SKM-1 treated with dmso at 0.1 percent for 144 hours (cell line): ENCODE data around the gene SEZ6.

Source experiments
- DNase-seq: peaks from one replicate; lab custom pipeline; 2025; ENCODE audit not compliant: unreplicated experiment; lab: John Stamatoyannopoulos, UW

Gene SEZ6, protein sequence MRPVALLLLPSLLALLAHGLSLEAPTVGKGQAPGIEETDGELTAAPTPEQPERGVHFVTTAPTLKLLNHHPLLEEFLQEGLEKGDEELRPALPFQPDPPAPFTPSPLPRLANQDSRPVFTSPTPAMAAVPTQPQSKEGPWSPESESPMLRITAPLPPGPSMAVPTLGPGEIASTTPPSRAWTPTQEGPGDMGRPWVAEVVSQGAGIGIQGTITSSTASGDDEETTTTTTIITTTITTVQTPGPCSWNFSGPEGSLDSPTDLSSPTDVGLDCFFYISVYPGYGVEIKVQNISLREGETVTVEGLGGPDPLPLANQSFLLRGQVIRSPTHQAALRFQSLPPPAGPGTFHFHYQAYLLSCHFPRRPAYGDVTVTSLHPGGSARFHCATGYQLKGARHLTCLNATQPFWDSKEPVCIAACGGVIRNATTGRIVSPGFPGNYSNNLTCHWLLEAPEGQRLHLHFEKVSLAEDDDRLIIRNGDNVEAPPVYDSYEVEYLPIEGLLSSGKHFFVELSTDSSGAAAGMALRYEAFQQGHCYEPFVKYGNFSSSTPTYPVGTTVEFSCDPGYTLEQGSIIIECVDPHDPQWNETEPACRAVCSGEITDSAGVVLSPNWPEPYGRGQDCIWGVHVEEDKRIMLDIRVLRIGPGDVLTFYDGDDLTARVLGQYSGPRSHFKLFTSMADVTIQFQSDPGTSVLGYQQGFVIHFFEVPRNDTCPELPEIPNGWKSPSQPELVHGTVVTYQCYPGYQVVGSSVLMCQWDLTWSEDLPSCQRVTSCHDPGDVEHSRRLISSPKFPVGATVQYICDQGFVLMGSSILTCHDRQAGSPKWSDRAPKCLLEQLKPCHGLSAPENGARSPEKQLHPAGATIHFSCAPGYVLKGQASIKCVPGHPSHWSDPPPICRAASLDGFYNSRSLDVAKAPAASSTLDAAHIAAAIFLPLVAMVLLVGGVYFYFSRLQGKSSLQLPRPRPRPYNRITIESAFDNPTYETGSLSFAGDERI

DNA sequence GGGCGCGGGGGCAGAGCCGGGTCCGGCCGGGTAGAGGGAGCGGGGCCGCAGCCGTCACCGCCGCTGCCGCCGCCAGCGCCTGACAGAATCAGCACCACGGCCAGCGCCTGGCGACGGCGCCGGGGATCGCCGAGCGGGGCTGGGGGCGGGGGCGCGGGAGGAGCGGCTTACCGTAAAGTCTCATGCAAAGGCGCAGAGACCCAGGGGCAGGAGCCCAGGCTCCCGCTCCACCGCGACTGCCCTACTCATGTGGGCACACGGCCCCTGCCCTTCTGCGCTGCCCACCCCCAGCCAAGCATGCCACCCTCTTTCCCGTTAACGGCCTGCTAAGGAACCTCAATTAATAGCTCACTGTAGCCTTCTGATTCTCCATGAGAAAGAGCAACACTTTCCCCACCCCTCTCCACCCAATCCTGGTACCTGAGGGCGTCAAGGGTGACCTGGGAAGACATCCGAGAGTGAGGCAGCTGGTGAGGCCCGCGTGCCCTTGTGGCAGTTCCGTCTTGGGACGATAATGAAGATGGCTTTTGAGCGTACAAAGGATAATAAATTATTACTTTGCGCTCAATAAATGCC is at the start of gene SEZ6:
Gene SEZ6, minus strand, starts transcription at position 98 of the 576 bp plus-strand sequence. CDS start 164 bp downstream, outside the sequence.
- no peak for DNase-seq

DNA sequence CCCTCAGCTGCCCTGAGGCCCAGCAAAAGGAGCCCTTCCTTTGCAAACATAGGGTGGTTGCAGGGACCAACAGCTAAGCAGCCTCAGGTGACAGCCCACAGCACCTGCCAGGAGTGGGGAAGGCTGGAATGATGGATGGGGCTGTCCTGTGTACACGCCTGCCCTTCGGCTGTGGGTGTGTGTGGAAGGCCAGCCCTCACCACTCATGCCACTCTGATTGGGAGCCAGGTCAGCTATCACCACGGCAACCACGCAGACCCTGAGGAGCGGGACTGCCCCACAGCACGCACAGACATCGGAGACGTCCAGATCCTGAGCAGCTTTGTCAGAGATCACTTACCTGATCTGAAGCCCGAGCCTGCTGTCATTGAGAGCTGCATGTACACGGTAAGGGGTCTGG is 49.0 kb upstream of the SEZ6 start:
- no peak for DNase-seq

DNA sequence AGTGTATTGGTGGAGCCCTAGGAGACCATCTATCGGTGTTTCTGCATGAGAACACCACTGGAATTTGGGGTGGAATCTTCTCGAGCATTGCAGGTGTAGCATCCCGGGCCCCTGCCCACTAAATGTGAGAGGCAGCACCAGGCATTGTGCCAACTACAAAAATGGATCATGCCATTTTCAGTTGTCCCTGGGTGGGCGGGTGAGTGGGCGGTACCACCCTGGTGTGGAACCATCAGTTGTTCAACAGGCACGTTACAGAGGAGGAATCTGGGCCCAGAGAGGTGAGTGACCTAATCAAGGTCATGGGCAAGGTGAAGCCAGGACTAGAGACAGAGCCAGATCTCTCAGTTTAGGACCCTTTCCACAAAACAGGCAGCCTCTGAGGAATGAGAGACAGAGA is 45.9 kb upstream of the SEZ6 start:
- no peak for DNase-seq

DNA sequence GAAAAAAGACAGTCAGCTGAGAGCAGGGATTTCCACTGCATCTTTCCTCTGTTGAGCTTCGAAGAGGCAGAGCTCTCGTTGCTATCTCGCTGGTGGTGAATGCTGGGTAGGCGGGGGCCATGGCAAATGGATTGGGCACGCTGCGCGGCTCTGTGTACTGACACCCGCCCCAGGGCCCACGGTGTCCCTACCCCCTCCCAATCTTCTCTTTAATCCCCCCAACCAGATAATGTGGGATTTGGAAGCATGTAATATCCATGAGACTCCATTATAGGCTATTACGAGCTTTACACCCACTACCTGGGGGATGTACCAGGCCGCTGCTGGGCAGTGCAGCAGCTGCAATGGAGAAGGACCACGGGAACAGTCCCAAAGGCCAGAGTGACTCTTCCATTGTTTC is 45.4 kb upstream of the SEZ6 start:
- DNase-seq = no peak

DNA sequence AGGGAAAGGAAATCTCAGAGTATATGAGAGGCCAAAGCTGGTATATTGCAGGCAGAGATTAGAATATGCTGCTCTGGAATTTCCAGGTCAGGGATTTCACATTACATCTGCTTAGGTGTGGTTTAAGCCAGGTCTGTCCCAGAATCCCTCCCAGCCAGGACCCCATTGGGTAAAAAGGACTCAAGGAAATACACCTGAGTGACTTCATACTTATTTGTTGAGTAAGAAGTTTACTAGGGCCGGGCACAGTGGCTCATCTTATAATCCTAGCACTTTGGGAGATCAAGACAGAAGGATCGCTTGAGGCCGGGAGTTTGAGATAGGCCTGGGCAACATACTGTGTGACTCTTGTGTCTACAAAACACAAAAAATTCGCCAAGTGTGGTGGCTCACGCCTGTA is 44.3 kb upstream of the SEZ6 start:
- DNase-seq = no peak

DNA sequence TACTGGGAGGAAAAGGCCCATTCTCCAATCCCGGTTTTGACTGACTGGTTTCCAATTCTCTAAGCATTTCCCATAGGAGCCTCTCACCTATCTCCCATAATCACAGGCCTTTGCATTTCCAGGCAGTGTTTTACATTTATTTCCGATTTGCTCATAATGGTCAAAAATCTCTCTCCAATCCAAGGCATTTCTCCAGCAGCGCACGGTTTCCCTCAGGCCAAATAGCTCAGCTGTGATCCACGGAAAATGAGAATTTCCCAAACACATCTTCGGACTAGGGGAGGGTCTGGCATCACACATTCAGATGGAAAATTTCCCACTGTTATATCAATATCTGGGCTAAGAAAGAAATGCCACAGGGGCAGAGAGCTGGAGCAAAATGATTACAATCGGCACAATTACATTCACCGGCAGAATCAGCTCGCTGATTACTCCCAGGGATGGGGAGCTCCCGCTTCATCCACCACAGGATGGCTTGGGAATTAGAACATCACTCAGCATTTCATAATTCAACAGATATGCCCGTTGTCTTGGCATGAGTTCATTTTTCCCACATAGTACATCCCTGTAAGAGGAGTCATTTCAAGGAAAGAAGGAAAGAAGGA is 43.8 kb upstream of the SEZ6 start:
- DNase-seq = no peak

DNA sequence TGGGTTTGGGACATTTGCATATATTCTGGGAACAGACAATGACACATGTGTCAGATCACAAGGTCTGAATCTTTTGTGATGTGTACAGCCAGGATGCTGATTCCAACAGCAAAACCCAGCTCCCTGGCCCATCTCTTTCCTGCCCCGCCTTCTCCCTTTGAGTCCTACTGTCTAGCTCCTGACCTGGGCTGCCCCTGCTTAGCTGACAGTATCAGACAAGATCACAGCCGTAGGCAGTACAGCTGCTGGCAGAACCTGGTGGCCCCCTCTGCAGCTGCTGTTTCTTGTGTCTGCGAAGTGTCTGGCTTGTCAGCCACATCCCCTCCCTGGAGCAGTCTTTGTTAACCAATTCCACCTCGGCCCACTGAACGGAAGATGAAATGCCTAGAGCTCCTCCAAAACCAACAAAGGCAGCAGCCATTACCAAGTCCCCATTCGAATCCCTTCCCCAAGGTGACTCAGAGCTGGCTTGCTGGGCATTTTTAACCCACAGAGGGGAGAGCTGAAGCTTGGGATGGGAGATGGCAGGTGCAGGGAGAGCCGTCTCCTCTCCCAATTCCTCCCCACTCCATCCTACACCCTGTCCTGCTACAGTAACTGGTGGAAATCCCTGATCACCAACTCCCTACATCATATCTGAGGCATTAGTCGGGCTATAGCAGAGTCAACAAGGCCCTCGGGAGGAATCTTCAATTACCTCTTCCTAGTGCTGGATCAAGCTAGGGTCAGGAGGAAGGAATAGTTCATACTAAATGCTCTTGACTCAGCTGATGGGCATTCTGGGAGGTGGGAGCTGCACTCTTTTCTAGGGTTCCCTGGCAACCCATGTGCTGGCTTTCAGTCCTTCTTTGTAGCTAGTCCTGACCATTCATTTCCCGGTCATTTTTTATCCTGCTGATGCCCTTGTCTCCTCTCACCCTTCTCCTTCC is 42.9 kb upstream of the SEZ6 start:
- DNase-seq = no peak

DNA sequence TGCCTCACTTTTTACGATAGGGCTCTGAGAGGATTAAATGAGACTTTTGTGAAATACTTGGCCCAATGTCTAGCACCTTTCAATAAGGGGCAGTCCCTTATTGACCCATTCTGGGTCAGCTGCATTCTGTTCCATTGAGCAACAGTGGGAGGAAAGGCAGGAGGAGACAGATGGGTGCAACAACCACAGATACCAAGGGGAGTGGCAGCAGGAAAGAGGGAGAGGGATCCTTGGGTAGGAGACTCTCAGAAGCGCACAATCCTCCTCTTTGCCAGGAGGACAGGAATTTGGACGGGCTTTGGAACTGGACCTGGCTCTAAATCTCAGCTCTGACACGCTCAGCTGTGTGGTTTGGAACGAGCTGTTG is 40.6 kb upstream of the SEZ6 start:
- DNase-seq = peak; percentile 30

DNA sequence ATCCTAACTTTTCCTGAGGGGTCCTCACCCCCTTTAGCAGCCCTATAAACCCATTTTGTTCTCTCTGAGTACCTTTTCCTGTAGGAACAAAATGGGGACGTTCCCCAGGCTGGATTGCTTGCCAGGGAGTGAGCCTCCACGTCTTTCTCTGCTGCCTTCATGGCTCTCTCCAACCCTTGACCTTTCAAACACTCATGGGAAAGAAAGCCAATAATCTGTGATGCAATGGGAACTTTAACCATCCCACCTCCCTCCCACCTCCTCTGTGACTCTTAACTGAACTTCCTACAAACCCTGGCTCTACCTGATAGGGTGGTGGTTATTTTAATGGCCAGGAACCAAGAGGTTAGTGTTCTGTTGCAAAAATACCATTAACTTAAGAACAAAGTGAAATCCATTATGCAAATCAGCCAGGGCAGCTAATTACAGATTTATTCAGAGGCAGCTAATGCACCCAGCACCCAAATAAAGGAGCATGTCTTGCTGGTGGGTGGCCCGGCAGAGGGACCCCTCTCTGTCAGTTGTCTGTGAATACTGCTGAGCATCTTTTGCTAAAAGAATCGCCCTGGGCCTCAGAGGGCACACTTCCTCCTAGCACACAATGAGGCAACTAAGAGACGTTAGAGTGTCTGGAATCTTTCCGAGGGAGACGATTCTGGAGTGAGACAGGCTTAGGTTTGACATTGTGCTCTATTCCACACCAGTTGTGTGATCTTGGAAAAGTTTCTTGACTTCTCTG is 40.1 kb upstream of the SEZ6 start:
- peak; percentile 37 for DNase-seq

DNA sequence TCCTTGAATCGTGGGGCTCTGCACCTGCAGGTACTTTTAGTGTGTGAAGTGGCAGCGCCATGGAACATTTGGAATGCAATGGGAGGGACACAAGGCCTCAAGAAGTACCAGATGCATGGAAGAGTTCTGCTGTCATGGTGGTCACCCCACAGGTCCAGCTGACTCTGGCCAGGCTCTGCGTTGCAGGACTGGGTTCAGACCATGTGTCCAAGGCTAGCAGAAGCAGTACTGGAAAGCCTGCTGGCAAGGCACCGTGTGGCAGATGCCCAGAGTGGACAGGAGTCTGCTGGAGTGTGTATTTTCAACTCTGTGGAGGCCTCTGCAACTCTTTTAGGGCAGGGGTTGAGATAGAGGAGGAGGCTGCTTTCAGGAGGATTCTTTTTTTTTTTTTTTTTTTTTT is 39.2 kb upstream of the SEZ6 start:
- DNase-seq = no peak

DNA sequence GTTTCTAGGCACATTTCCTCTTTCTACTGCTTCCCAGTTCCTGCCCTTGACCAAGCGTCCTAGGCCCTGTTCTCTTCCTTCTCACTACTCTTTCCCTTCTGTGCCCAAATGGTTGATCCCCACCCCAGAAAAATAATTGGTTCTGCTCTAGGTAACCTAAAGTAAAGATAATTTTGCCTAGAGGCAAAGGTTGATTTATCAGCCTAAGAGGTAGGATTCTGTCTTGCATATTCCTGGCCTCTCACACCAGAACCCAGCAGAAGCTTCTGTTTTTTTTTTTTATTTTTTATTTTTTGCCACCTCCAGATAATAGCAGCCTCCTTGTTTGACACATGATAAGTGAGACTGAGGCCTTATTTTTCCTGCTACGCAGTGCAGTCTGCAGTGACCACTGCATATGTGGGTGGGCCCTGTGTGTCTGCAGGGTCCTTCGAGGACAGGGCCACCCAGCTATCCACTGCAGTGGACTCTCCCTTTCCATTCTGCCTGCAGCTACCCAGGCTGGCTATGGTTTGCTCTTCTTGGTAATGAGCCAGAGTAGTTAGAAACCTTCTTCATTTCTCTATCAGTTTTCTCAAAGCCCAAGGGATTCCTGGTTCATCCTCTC is 37.8 kb upstream of the SEZ6 start:
- no peak for DNase-seq

DNA sequence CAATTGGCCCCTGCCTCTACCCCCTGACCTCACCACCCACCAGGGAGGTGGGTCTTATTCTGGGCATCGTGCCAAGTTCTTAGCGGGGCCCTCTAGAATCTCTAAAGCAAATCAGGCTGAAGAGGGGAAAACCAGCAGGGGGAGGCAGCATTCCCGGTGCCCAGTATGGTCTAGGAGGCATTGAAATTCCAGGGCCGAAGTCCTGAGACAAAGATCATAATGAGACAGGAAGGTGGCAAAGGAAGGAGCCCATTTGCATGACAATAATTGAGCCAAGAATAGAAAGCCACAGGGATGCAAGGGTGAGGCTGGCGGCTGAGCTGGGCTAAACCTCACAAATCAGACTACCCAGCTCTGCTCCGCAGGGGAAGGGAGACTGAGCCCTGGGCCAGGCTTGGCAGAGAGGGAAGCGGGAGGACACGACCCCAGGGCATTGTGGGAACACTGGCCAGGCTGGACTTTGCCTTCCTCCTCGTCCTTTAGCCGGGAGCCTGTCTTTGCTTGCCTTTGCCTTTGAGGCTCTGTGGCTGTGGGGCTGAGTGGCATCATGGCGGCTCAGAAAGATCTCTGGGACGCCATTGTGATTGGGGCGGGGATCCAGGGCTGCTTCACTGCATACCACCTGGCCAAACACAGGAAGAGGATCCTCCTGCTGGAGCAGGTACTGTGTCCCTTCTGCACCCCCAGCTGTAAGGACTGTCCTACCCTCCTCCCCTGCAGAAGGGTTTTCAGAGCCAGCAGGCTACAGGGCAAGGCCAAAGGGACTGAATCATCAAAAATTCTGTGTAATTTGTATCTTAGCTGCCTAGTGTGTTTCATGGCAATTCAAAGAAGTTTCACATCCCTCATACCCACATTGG is 37.1 kb upstream of the SEZ6 start, which contains the start of gene PIPOX:
Gene PIPOX, plus strand, starts transcription at position 463 of the 860 bp plus-strand sequence. Its CDS starts 85 bp downstream, at position 548.
- DNase-seq = peak; percentile 78

DNA sequence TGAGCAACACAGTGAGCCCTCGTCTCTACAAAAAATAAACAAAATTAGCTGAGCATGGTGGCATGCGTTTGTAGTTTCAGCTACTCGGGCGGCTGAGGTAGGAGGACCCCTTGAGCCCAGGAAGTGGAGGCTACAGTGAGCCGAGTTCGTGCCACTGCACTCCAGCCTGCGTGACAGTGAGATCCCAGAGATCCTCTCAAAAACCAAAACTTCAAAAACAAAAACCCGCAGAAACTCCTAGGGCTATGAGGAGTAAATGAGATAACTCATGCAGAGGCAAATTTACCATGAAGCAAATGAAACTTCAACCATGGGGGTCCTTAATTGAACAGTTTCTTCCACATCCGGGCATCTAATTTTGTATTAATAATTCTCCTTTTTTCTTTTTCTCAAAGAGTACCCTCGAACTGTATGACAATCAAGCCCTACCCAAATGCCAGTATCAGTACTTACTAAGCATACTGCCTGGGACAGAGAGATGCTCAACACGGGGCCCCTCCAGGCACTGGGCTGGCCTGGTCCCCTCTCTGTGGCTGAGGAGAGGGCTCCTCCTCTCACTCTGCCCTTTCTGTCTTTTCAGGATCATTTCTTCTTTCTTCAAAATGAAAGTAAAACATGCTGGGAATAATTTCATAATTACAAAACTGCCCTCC is 36.3 kb upstream of the SEZ6 start:
- DNase-seq = no peak

DNA sequence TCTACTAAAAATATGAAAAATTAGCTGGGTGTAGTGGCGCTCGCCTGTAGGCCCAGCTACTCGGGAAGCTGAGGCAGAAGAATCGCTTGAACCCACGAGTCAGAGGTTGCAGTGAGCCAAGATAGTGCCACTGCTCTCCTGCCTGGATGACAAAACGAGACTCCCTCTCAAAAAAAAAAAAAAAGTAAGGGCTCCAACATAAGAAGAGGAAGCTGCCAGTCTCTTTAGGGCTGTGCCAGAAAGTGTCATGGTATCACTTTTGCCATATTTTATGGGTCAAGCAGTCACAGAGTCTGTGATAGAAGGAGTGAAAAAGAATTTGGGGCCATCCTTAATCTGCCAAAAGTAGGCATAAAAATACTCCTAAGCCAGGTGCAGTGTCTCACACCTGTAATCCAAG is 35.7 kb upstream of the SEZ6 start:
- no peak for DNase-seq

DNA sequence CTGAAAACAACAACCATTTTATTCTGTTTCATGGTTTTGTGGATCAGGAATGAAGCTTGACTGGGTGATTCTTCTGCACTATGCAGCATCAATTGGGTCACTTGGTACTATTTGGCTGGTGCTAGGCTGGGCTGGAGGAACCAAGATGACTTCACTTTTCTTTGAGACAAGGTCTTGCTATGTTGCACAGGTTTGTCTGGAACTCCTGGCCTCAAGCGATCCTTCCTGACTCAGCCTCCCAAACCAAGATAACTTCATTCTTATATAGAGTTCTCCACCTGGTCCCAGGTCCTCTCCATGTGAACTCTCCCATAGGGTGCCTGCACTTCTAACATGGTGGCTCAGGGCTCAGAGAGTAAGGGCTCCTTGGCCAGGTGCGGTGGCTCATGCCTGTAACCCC is 35.3 kb upstream of the SEZ6 start:
- no peak for DNase-seq

DNA sequence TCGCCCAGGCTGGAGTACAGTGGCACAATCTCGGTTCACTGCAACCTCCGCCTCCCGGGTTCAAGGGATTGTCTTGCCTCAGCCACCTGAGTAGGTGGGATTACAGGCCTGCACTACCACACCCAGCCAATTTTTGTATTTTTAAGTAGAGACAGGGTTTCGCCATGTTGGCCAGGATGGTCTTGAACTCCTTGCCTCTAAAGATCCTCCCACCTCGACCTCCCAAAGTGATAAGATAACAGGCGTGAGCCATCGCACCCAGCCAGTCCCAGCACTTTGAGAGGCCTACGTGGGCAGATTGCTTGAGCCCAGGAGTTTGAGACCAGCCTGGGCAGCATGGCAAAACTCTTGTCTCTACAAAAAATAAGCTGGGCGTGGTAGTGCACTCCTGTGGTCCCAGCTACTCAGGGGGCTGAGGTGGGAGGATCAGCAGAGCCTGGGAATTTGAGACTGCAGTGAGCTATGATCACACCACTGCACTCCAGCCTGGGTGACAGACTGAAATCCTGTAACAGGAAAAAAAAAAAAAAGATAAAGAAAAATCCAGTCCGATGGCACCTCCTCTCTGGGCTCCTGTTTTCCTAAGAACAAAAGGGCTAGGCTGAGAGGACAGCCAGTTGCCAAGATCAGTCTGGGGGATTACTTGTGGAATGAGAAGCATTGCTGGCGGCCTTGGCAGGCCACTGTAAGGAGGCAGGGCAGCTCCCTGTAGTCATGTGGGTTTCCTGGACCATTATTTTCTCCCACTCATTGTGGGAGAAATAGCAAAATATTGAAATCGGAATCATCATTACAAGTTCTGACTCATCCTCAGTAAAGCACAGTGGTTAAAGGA is 34.1 kb upstream of the SEZ6 start:
- DNase-seq = no peak
